ENCODE results near the gene ACSM4.
"Not testable (repeated sequence)": the region's sequence is repeated elsewhere in the genome, so short reads cannot be mapped to it uniquely, and the experiment has no call there.

The ACSM4 gene

GRCh38 chr12:7282844-7283243, 21.0 kb upstream of the ACSM4 start:
- TF ChIP-seq, protein P1, sequence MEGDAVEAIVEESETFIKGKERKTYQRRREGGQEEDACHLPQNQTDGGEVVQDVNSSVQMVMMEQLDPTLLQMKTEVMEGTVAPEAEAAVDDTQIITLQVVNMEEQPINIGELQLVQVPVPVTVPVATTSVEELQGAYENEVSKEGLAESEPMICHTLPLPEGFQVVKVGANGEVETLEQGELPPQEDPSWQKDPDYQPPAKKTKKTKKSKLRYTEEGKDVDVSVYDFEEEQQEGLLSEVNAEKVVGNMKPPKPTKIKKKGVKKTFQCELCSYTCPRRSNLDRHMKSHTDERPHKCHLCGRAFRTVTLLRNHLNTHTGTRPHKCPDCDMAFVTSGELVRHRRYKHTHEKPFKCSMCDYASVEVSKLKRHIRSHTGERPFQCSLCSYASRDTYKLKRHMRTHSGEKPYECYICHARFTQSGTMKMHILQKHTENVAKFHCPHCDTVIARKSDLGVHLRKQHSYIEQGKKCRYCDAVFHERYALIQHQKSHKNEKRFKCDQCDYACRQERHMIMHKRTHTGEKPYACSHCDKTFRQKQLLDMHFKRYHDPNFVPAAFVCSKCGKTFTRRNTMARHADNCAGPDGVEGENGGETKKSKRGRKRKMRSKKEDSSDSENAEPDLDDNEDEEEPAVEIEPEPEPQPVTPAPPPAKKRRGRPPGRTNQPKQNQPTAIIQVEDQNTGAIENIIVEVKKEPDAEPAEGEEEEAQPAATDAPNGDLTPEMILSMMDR (IDR thresholded peaks at IDR 0.05; ENCODE audit: low read depth, low read length, missing control alignments) = no peak
- DNase-seq (ENCODE audit: low read depth) = peak; percentile 18
- no peak overlapping the region for H3K4me3 ChIP-seq (ENCODE audit: low read depth, low read length)

DNA sequence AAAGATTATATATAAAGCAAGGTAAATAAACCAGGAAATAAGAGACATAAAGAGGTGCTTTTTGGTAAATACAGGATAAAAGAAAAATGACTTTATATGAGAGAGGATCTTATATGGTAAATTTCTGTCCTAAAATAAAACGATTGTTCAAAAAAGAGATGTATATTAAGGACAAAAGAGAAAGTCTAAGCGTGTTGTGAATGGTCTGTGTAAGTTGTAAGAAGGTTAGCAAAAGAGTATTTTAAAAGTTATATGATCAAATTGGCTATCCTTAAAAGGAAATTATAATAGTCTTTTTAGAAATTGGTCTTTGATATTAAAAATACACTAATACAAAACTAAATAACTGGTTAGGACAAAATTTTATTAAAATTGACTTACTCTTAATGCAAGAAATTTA, 14.1 kb upstream of the ACSM4 start:
- H3K4me3 ChIP-seq (ENCODE audit: low read depth, low read length) = no peak overlapping the region
- DNase-seq (ENCODE audit: low read depth) = no peak

DNA sequence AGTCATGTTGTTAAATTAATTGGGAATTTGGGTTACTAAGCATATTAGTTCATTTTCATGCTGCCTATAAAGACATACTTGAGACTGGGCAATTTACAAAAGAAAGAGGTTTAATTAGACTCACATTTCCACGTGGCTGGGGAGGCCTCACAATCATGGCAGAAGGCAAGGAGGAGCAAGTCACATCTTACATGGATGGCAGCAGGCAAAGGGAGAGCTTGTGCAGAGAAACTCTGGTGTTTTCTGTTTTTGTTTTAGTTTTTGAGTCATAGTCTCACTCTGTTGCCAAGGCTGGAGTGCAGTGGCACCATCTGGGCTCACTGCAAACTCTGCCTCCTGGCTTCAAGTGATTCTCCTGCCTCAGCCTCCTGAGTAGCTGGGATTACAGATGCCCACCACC, 13.3 kb upstream of the ACSM4 start:
- H3K4me3 ChIP-seq (ENCODE audit: low read depth, low read length); DNase-seq (ENCODE audit: low read depth): not testable (repeated sequence)

More for the DNA sequence above, 14.1 kb upstream of the ACSM4 start:
- TF ChIP-seq, protein P1 (IDR thresholded peaks at IDR 0.05; ENCODE audit: low read depth, low read length, missing control alignments) = no peak

- no peak for DNase-seq (ENCODE audit: low read depth)
- no peak overlapping the region for H3K4me3 ChIP-seq (ENCODE audit: low read depth, low read length)
- TF ChIP-seq, protein P1 (IDR thresholded peaks at IDR 0.05; ENCODE audit: low read depth, low read length, missing control alignments) = no peak
These were observed 11.6 kb upstream of the ACSM4 start for GRCh38 chr12:7292300-7292699.

DNA sequence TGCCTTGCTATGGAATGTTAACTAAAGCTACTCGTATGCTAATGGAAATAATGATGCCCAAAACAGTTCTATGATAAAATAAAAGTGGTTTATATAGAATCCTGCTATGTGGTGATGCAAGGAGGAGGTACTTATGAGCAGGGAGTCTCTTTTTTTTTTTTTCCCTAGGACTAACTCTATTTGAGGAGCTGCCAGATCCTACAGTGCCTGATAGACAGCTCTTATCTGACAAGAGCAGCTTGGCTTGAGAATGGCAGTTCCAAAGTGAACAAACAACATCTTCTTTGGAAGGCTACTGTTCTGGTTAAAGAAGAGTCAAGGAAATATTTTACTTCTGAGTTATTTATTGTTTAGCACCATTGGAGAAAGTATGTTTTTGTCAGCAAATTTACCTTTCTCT, 10.2 kb upstream of the ACSM4 start:
- DNase-seq (ENCODE audit: low read depth) = no peak
- no peak overlapping the region for H3K4me3 ChIP-seq (ENCODE audit: low read depth, low read length)
- TF ChIP-seq, protein P1 (IDR thresholded peaks at IDR 0.05; ENCODE audit: low read depth, low read length, missing control alignments) = no peak

- no peak for DNase-seq (ENCODE audit: low read depth)
- TF ChIP-seq, protein P1 (IDR thresholded peaks at IDR 0.05; ENCODE audit: low read depth, low read length, missing control alignments) = no peak
- H3K4me3 ChIP-seq (ENCODE audit: low read depth, low read length) = no peak overlapping the region
These were observed 8.3 kb upstream of the ACSM4 start for GRCh38 chr12:7295529-7295928.

DNA sequence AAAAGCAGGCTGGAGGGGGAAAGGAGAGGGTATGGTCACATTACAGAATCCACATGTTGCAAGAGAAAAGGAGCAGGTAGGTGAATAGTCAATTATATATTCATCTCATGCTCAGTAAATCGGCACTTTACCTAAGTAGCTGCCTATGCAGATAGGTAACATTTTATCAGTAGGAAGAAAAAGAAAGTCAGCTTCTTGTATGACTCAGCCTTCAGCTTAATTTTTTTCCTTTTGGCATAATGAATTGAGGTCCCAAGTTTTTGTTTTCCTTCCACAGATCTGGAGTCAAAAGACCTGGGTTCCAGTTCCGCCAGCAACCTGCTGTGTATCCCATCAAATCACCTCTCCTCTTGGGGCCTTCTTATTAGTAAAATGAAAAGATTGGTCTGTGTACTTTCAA, 6.0 kb upstream of the ACSM4 start:
- no peak for DNase-seq (ENCODE audit: low read depth)
- TF ChIP-seq, protein P1 (IDR thresholded peaks at IDR 0.05; ENCODE audit: low read depth, low read length, missing control alignments) = no peak
- H3K4me3 ChIP-seq (ENCODE audit: low read depth, low read length) = no peak overlapping the region
